Heart left ventricle (tissue), 16 donors: ENCODE data around the gene PLCG2. TPM values are rescaled to one million over a fixed set of nuclear protein-coding genes. Genes with fewer than 3 reads are reported as not detected.
A peak's percentile ranks its signal among the peaks of the same experiment; 100 is the strongest.

Experiments used
- ATAC-seq, 4 donors: fragments of 200-7000 bp; cut with Tn5 transposase; one replicate each; pipeline ENCODE4 v1.9.1; 2020 to 2022; ENCODE audit warnings: moderate library complexity in 4 of 4, mild to moderate bottlenecking in 3 of 4, moderate number of reproducible peaks in 1 of 4
- DNase-seq, 5 donors: peaks; one replicate each; pipeline ENCODE4 v3.0.0-alpha.2; 2020
- H3K27ac ChIP-seq, 12 donors: fragments of 200-600 bp; sonication (generic) in 4 of 12; one replicate each; pipeline versions ENCODE4 v1.5.0 to v1.8.0; 2016 to 2022; ENCODE audit warnings: mild to moderate bottlenecking in 2 of 12
- H3K27me3 ChIP-seq, 9 donors: fragments of 200-600 bp; sonication (generic) in 2 of 9; one replicate each; pipeline versions ENCODE4 v1.5.1 to v1.8.0; 2016 to 2022; ENCODE audit warnings: mild to moderate bottlenecking in 3 of 9
- H3K36me3 ChIP-seq, 9 donors: fragments of 200-600 bp; sonication (generic) in 2 of 9; one replicate each; pipeline versions ENCODE4 v1.5.0 to v1.8.0; 2018 to 2022; ENCODE audit warnings: mild to moderate bottlenecking in 2 of 9
- H3K4me1 ChIP-seq, 12 donors: fragments of 200-600 bp; sonication (generic) in 4 of 12; one replicate each; pipeline versions ENCODE4 v1.5.0 to v1.8.0; 2016 to 2022; ENCODE audit warnings: mild to moderate bottlenecking in 3 of 12
- H3K4me3 ChIP-seq, 12 donors: fragments of 200-600 bp; sonication (generic) in 4 of 12; one replicate each; pipeline versions ENCODE4 v1.5.0 to v1.8.0; 2017 to 2022; ENCODE audit warnings: mild to moderate bottlenecking in 9 of 12, moderate library complexity in 4 of 12
- H3K9me3 ChIP-seq, 12 donors: fragments of 200-600 bp; sonication (generic) in 4 of 12; one replicate each; pipeline versions ENCODE4 v1.5.0 to v1.8.0; 2016 to 2022; ENCODE audit warnings: mild to moderate bottlenecking in 1 of 12
- CTCF ChIP-seq, 12 donors: fragments of 200-600 bp; sonication (generic) in 4 of 12; IDR thresholded peaks; one replicate each; pipeline versions ENCODE4 v1.5.0 to v1.8.0; 2018 to 2022; ENCODE audit warnings: antibody characterized with exemption in 12 of 12, mild to moderate bottlenecking in 5 of 12
- POLR2A ChIP-seq, 2 donors: fragments of 450-650 bp; IDR thresholded peaks; one replicate each; pipeline ENCODE4 v1.6.1; 2017; ENCODE audit warnings: antibody characterized with exemption in 2 of 2, mild to moderate bottlenecking in 2 of 2, moderate library complexity in 2 of 2
- WGBS, 4 donors: extraction: QIAGEN DNeasy Blood & Tissue Kit in 2 of 4; methylation state at CpG; one replicate each; pipeline versions ENCODE4 v1.1.5 to v1.1.7; 2013 to 2018; 5-methylcytosine and 5-hydroxymethylcytosine counted together
- intact Hi-C, 10 donors: fragments of 100-400 bp; cut with DNase I; formaldehyde crosslinking; loops; one replicate each; pipeline versions ENCODE4 v1.11.1 to v1.14.2; 2022
- polyA plus RNA-seq, 2 donors: library from polyadenylated mRNA; stranded (reverse); fragments of 200-250 nt; gene quantifications; one replicate each; pipeline ENCODE4 v1.2.3, GENCODE V29; 2013
- total RNA-seq, 9 donors: library from RNA; depleted of rRNA in 2 of 9; stranded (reverse); fragments of >200 nt in 2 of 9; fragmentation: NEBNext Ultra II Directional in 3 of 9; extraction: Animal tissue kit (Norgen Biotek cat#: 25700) in 3 of 9; gene quantifications; one replicate each; pipeline versions ENCODE4 v1.1.0 to v1.2.4, GENCODE V29; 2016 to 2023
- donor health status: ischemic (EF 13 %, LVEDD 7.1; RV severe dilation, severe dysfunction).
- donor health status: healthy with polysubstance abuse.
- donor health status: DM: no; HTN: yes; CAD: no.
- donor health status: DM: no; HTN: no; CAD: no.
- donor health status: ischemic (EF 25% LVEDD 6.9; RV normal size, moderate dysfunction).
- donor health status: ischemic (EF 25% LVEDD 5.7; RV mildly dilated, moderate dysfunction).
- donor health status: healthy.
- donor health status: DM: yes; HTN: yes; CAD: no.
- donor health status: ischemic (EF 35%, LVEDD 5.7; RV mildly dilated, moderate dysfunction).
- donor health status: nonischemic (EF 11% LVEDD 7.7; RV severe dilation, severe dysfunction).
- donor health status: DM: yes; HTN: yes; CAD: no.
- donor health status: PGD.
- donor health status: ischemic (EF 29% LVEDD 5.4; RV normal size, mild dysfunction).
- donor health status: nonischemic (EF 23%, LVEDD 6.1; RV moderate dilation, normal function).

The PLCG2 gene
- total and polyA plus RNA-seq, 11 donors, result 2.0 to 35.4 (median 4.7) TPM

GRCh38 chr16:81804134-81804610, 25.1 kb downstream of the PLCG2 start:
- H3K9me3 ChIP-seq, result no peaks in the 10 kb centered on the region
- H3K27ac ChIP-seq, result no peak overlapping the region
- intact Hi-C loops, result no loop called here
- no peak for DNase-seq
- no peaks in the 10 kb centered on the region for H3K27me3 ChIP-seq
- 82 to 90% (median 87%) methylated on average over 2 of the region's 2 CpGs for WGBS, 4 donors
- H3K36me3 ChIP-seq, result no peaks in the 10 kb centered on the region
- H3K4me3 ChIP-seq, result no peak overlapping the region
- TF ChIP-seq CTCF (IDR thresholded peaks at IDR 0.05), result no peak
- no peak for TF ChIP-seq POLR2A (IDR thresholded peaks at IDR 0.05)
- no peak for ATAC-seq
- H3K4me1 ChIP-seq, result peaks cover 0 to 16% (median 0%) of the 10 kb centered on the region in 12 donors

- H3K9me3 ChIP-seq, result no peaks in the 10 kb centered on the region
- H3K4me3 ChIP-seq, result no peak overlapping the region
- intact Hi-C loops, result no loop called here
- ATAC-seq, result no peak
- no peak for DNase-seq
- H3K4me1 ChIP-seq, result peaks cover 0 to 19% (median 0%) of the 10 kb centered on the region in 12 donors
- H3K27ac ChIP-seq, result no peak overlapping the region
- no peaks in the 10 kb centered on the region for H3K27me3 ChIP-seq
- 79 to 86% (median 84%) methylated on average over 6 of the region's 6 CpGs for WGBS, 4 donors
- TF ChIP-seq POLR2A (IDR thresholded peaks at IDR 0.05) (no peak), CTCF (IDR thresholded peaks at IDR 0.05) (no peak)
- H3K36me3 ChIP-seq, result no peaks in the 10 kb centered on the region
Observed at GRCh38 chr16:81806696-81807095, 27.6 kb downstream of the PLCG2 start.

- Histone ChIP-seq H3K9me3 (no peaks in the 10 kb centered on the region), H3K27me3 (no peaks in the 10 kb centered on the region), H3K27ac (no peak overlapping the region), H3K36me3 (no peaks in the 10 kb centered on the region), H3K4me3 (no peak overlapping the region), H3K4me1 (peaks cover 0 to 19% (median 0%) of the 10 kb centered on the region in 12 donors)
- intact Hi-C loops, result no loop called here
- TF ChIP-seq CTCF (IDR thresholded peaks at IDR 0.05) (no peak), POLR2A (IDR thresholded peaks at IDR 0.05) (no peak)
- DNase-seq (no peak), ATAC-seq (no peak)
- 70 to 78% (median 74%) methylated on average over 4 of the region's 4 CpGs for WGBS, 4 donors
Observed at GRCh38 chr16:81807767-81808358, 28.8 kb downstream of the PLCG2 start.

- Histone ChIP-seq H3K4me3 (no peak overlapping the region), H3K4me1 (peaks cover 0 to 22% (median 0%) of the 10 kb centered on the region in 12 donors), H3K27ac (no peak overlapping the region), H3K36me3 (no peaks in the 10 kb centered on the region), H3K9me3 (no peaks in the 10 kb centered on the region), H3K27me3 (no peaks in the 10 kb centered on the region)
- intact Hi-C loops, result no loop called here
- DNase-seq (no peak), ATAC-seq (peak in 1 of 4 donors; percentile 22)
- no peak for TF ChIP-seq CTCF (IDR thresholded peaks at IDR 0.05)
- no peak for TF ChIP-seq POLR2A (IDR thresholded peaks at IDR 0.05)
- 82 to 91% (median 88%) methylated on average over 3 of the region's 3 CpGs for WGBS, 4 donors
Observed at GRCh38 chr16:81808933-81809480, 29.9 kb downstream of the PLCG2 start.
